ENCODE results near the gene ANKRD36C.
"Not testable (repeated sequence)": the region's sequence is repeated elsewhere in the genome, so short reads cannot be mapped to it uniquely, and the experiment has no call there.

DNA sequence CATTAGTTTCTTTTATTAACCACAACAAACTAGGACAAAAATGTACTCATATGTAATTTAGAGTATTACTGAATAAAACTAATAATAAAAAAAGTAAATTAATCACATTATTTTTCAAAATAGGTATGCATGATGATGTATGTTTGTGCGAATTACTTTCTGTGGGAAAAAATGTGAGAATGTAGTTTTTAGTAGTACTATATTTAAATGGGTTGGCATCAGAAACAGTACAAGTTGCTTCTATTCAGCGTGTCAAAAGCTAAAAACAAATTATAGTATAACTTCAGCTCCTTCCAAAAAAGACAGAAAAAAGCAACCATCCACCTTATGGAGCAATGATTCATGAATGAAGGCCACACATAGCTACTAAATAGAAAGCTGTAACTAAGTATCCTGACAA, 40.0 kb downstream of the ANKRD36C start:
- TF ChIP-seq, protein P1, sequence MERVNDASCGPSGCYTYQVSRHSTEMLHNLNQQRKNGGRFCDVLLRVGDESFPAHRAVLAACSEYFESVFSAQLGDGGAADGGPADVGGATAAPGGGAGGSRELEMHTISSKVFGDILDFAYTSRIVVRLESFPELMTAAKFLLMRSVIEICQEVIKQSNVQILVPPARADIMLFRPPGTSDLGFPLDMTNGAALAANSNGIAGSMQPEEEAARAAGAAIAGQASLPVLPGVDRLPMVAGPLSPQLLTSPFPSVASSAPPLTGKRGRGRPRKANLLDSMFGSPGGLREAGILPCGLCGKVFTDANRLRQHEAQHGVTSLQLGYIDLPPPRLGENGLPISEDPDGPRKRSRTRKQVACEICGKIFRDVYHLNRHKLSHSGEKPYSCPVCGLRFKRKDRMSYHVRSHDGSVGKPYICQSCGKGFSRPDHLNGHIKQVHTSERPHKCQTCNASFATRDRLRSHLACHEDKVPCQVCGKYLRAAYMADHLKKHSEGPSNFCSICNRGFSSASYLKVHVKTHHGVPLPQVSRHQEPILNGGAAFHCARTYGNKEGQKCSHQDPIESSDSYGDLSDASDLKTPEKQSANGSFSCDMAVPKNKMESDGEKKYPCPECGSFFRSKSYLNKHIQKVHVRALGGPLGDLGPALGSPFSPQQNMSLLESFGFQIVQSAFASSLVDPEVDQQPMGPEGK (CRISPR knock-in tag; IDR thresholded peaks at IDR 0.05; ENCODE audit: borderline replicate concordance): not testable (repeated sequence)
- TF ChIP-seq ZC3H10 (CRISPR knock-in tag; IDR thresholded peaks at IDR 0.05); SNAI2 (CRISPR knock-in tag; IDR thresholded peaks at IDR 0.05); ZFP30 (CRISPR knock-in tag; IDR thresholded peaks at IDR 0.05); TCF4 (CRISPR knock-in tag; IDR thresholded peaks at IDR 0.05; ENCODE audit: borderline replicate concordance); ARNTL (CRISPR knock-in tag; IDR thresholded peaks at IDR 0.05; ENCODE audit: borderline replicate concordance, low read depth); ZNF70 (CRISPR knock-in tag; IDR thresholded peaks at IDR 0.05); PPARA (CRISPR knock-in tag; IDR thresholded peaks at IDR 0.05; ENCODE audit: borderline replicate concordance): not testable (repeated sequence)
- TF ChIP-seq, protein P2, sequence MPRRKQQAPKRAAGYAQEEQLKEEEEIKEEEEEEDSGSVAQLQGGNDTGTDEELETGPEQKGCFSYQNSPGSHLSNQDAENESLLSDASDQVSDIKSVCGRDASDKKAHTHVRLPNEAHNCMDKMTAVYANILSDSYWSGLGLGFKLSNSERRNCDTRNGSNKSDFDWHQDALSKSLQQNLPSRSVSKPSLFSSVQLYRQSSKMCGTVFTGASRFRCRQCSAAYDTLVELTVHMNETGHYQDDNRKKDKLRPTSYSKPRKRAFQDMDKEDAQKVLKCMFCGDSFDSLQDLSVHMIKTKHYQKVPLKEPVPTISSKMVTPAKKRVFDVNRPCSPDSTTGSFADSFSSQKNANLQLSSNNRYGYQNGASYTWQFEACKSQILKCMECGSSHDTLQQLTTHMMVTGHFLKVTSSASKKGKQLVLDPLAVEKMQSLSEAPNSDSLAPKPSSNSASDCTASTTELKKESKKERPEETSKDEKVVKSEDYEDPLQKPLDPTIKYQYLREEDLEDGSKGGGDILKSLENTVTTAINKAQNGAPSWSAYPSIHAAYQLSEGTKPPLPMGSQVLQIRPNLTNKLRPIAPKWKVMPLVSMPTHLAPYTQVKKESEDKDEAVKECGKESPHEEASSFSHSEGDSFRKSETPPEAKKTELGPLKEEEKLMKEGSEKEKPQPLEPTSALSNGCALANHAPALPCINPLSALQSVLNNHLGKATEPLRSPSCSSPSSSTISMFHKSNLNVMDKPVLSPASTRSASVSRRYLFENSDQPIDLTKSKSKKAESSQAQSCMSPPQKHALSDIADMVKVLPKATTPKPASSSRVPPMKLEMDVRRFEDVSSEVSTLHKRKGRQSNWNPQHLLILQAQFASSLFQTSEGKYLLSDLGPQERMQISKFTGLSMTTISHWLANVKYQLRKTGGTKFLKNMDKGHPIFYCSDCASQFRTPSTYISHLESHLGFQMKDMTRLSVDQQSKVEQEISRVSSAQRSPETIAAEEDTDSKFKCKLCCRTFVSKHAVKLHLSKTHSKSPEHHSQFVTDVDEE (CRISPR knock-in tag; IDR thresholded peaks at IDR 0.05): not testable (repeated sequence)
- TF ChIP-seq, protein P3, sequence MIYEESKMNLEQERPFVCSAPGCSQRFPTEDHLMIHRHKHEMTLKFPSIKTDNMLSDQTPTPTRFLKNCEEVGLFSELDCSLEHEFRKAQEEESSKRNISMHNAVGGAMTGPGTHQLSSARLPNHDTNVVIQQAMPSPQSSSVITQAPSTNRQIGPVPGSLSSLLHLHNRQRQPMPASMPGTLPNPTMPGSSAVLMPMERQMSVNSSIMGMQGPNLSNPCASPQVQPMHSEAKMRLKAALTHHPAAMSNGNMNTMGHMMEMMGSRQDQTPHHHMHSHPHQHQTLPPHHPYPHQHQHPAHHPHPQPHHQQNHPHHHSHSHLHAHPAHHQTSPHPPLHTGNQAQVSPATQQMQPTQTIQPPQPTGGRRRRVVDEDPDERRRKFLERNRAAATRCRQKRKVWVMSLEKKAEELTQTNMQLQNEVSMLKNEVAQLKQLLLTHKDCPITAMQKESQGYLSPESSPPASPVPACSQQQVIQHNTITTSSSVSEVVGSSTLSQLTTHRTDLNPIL (CRISPR knock-in tag; IDR thresholded peaks at IDR 0.05; ENCODE audit: low read depth): not testable (repeated sequence)
